Measurements from ENCODE around the gene RMDN3.
A peak's percentile ranks its signal among the peaks of the same experiment; 100 is the strongest.

RMDN3 gene

GRCh38 chr15:40754883-40755811 lies at the start of gene RMDN3:
RMDN3 (minus strand) TSS chr15:40755254; CDS start chr15:40754783, 471 bp downstream.
- Mint-ChIP-seq H3K4me3 (peak within 1 kb of the TSS; percentile 98), H3K27me3 (peaks cover 2% of the 10 kb centered on the region), H3K27ac (peak within 1 kb of the TSS; percentile 96), H3K4me1 (ENCODE audit: low read depth) (peaks cover 17% of the 10 kb centered on the region), H3K9me3 (no peaks in the 10 kb centered on the region), H3K36me3 (ENCODE audit: low read depth) (peaks cover 43% of the 10 kb centered on the region)
- intact Hi-C loops (cut with micrococcal nuclease) = loop anchor here (1.0 kb wide), 2 partner anchors 8 to 52 kb away; partner anchors contain the start of genes DNAJC17 and ZFYVE19

- no peaks in the 10 kb centered on the region for H3K9me3 Mint-ChIP-seq
- no peaks in the 10 kb centered on the region for H3K27me3 Mint-ChIP-seq
- no peak overlapping the region for H3K4me3 Mint-ChIP-seq
- intact Hi-C loops (cut with micrococcal nuclease) = no loop called here
- H3K4me1 Mint-ChIP-seq (ENCODE audit: low read depth) = peaks cover 27% of the 10 kb centered on the region
- peaks cover 73% of the 10 kb centered on the region for H3K36me3 Mint-ChIP-seq (ENCODE audit: low read depth)
- no peak overlapping the region for H3K27ac Mint-ChIP-seq
Measured at GRCh38 chr15:40803688-40804087, 48.6 kb upstream of the RMDN3 start.

- Mint-ChIP-seq H3K27ac (no peak overlapping the region), H3K4me3 (no peak overlapping the region), H3K36me3 (ENCODE audit: low read depth) (peaks cover 78% of the 10 kb centered on the region), H3K27me3 (no peaks in the 10 kb centered on the region), H3K9me3 (no peaks in the 10 kb centered on the region), H3K4me1 (ENCODE audit: low read depth) (peaks cover 27% of the 10 kb centered on the region)
- intact Hi-C loops (cut with micrococcal nuclease) = no loop called here
Measured at GRCh38 chr15:40803076-40803475, 48.0 kb upstream of the RMDN3 start.

GRCh38 chr15:40799523-40799922 lies 44.5 kb upstream of the RMDN3 start:
- no peaks in the 10 kb centered on the region for H3K27me3 Mint-ChIP-seq
- intact Hi-C loops (cut with micrococcal nuclease) = no loop called here
- peaks cover 43% of the 10 kb centered on the region for H3K4me1 Mint-ChIP-seq (ENCODE audit: low read depth)
- no peaks in the 10 kb centered on the region for H3K9me3 Mint-ChIP-seq
- no peak overlapping the region for H3K4me3 Mint-ChIP-seq
- H3K36me3 Mint-ChIP-seq (ENCODE audit: low read depth) = peaks cover 63% of the 10 kb centered on the region
- no peak overlapping the region for H3K27ac Mint-ChIP-seq

- intact Hi-C loops (cut with micrococcal nuclease) = no loop called here
- Mint-ChIP-seq H3K36me3 (ENCODE audit: low read depth) (peaks cover 56% of the 10 kb centered on the region), H3K4me1 (ENCODE audit: low read depth) (peaks cover 42% of the 10 kb centered on the region), H3K27me3 (no peaks in the 10 kb centered on the region), H3K4me3 (no peak overlapping the region), H3K27ac (peak overlapping the region; percentile 83), H3K9me3 (no peaks in the 10 kb centered on the region)
Measured at GRCh38 chr15:40796512-40796911, 41.5 kb upstream of the RMDN3 start.

- H3K4me3 Mint-ChIP-seq = no peak overlapping the region
- H3K9me3 Mint-ChIP-seq = no peaks in the 10 kb centered on the region
- intact Hi-C loops (cut with micrococcal nuclease) = no loop called here
- peak overlapping the region; percentile 83 for H3K27ac Mint-ChIP-seq
- H3K4me1 Mint-ChIP-seq (ENCODE audit: low read depth) = peaks cover 39% of the 10 kb centered on the region
- no peaks in the 10 kb centered on the region for H3K27me3 Mint-ChIP-seq
- H3K36me3 Mint-ChIP-seq (ENCODE audit: low read depth) = peaks cover 56% of the 10 kb centered on the region
Measured at GRCh38 chr15:40796041-40796440, 41.0 kb upstream of the RMDN3 start.

GRCh38 chr15:40793216-40793989 lies 38.3 kb upstream of the RMDN3 start:
- Mint-ChIP-seq H3K4me1 (ENCODE audit: low read depth) (peaks cover 50% of the 10 kb centered on the region), H3K27me3 (no peaks in the 10 kb centered on the region), H3K4me3 (no peak overlapping the region), H3K36me3 (ENCODE audit: low read depth) (peaks cover 49% of the 10 kb centered on the region), H3K9me3 (no peaks in the 10 kb centered on the region), H3K27ac (no peak overlapping the region)
- intact Hi-C loops (cut with micrococcal nuclease) = no loop called here

GRCh38 chr15:40792394-40792793 lies 37.3 kb upstream of the RMDN3 start:
- peaks cover 55% of the 10 kb centered on the region for H3K4me1 Mint-ChIP-seq (ENCODE audit: low read depth)
- no peaks in the 10 kb centered on the region for H3K9me3 Mint-ChIP-seq
- no peaks in the 10 kb centered on the region for H3K27me3 Mint-ChIP-seq
- no peak overlapping the region for H3K4me3 Mint-ChIP-seq
- H3K36me3 Mint-ChIP-seq (ENCODE audit: low read depth) = peaks cover 41% of the 10 kb centered on the region
- H3K27ac Mint-ChIP-seq = no peak overlapping the region
- intact Hi-C loops (cut with micrococcal nuclease) = no loop called here

- intact Hi-C loops (cut with micrococcal nuclease) = no loop called here
- Mint-ChIP-seq H3K27ac (no peak overlapping the region), H3K4me1 (ENCODE audit: low read depth) (peaks cover 45% of the 10 kb centered on the region), H3K36me3 (ENCODE audit: low read depth) (peaks cover 47% of the 10 kb centered on the region), H3K9me3 (no peaks in the 10 kb centered on the region), H3K27me3 (no peaks in the 10 kb centered on the region), H3K4me3 (no peak overlapping the region)
Measured at GRCh38 chr15:40790718-40791117, 35.7 kb upstream of the RMDN3 start.

GRCh38 chr15:40789999-40790398 lies 34.9 kb upstream of the RMDN3 start:
- Mint-ChIP-seq H3K36me3 (ENCODE audit: low read depth) (peaks cover 47% of the 10 kb centered on the region), H3K4me3 (no peak overlapping the region), H3K27me3 (no peaks in the 10 kb centered on the region), H3K27ac (no peak overlapping the region), H3K9me3 (no peaks in the 10 kb centered on the region), H3K4me1 (ENCODE audit: low read depth) (peaks cover 38% of the 10 kb centered on the region)
- intact Hi-C loops (cut with micrococcal nuclease) = no loop called here

- H3K4me3 Mint-ChIP-seq = no peak overlapping the region
- no peaks in the 10 kb centered on the region for H3K27me3 Mint-ChIP-seq
- intact Hi-C loops (cut with micrococcal nuclease) = no loop called here
- H3K4me1 Mint-ChIP-seq (ENCODE audit: low read depth) = peaks cover 35% of the 10 kb centered on the region
- H3K9me3 Mint-ChIP-seq = no peaks in the 10 kb centered on the region
- H3K27ac Mint-ChIP-seq = peak overlapping the region; percentile 45
- H3K36me3 Mint-ChIP-seq (ENCODE audit: low read depth) = peaks cover 47% of the 10 kb centered on the region
Measured at GRCh38 chr15:40789119-40789518, 34.1 kb upstream of the RMDN3 start.

- Mint-ChIP-seq H3K27me3 (no peaks in the 10 kb centered on the region), H3K27ac (no peak overlapping the region), H3K36me3 (ENCODE audit: low read depth) (peaks cover 48% of the 10 kb centered on the region), H3K4me1 (ENCODE audit: low read depth) (peaks cover 30% of the 10 kb centered on the region), H3K4me3 (no peak overlapping the region), H3K9me3 (no peaks in the 10 kb centered on the region)
- intact Hi-C loops (cut with micrococcal nuclease) = no loop called here
Measured at GRCh38 chr15:40787991-40788390, 32.9 kb upstream of the RMDN3 start.

GRCh38 chr15:40787344-40787841 lies 32.3 kb upstream of the RMDN3 start:
- no peaks in the 10 kb centered on the region for H3K27me3 Mint-ChIP-seq
- peaks cover 30% of the 10 kb centered on the region for H3K4me1 Mint-ChIP-seq (ENCODE audit: low read depth)
- no peaks in the 10 kb centered on the region for H3K9me3 Mint-ChIP-seq
- intact Hi-C loops (cut with micrococcal nuclease) = no loop called here
- H3K4me3 Mint-ChIP-seq = no peak overlapping the region
- peaks cover 42% of the 10 kb centered on the region for H3K36me3 Mint-ChIP-seq (ENCODE audit: low read depth)
- no peak overlapping the region for H3K27ac Mint-ChIP-seq

- H3K27ac Mint-ChIP-seq = no peak overlapping the region
- no peaks in the 10 kb centered on the region for H3K9me3 Mint-ChIP-seq
- H3K27me3 Mint-ChIP-seq = no peaks in the 10 kb centered on the region
- intact Hi-C loops (cut with micrococcal nuclease) = no loop called here
- H3K4me3 Mint-ChIP-seq = no peak overlapping the region
- peaks cover 27% of the 10 kb centered on the region for H3K36me3 Mint-ChIP-seq (ENCODE audit: low read depth)
- H3K4me1 Mint-ChIP-seq (ENCODE audit: low read depth) = peaks cover 30% of the 10 kb centered on the region
Measured at GRCh38 chr15:40785814-40786213, 30.8 kb upstream of the RMDN3 start.

Measured in dendritic cell treated with granulocyte-macrophage colony-stimulating factor and Interleukin-4, amounts not matched to agents 40 ng/mL and 50 ng/mL, for 4 days (primary cell).